ENCODE results near the gene LRRTM4. TPM values are rescaled to one million over a fixed set of nuclear protein-coding genes. Genes with fewer than 3 reads are reported as not detected.

LRRTM4 gene
- total and polyA plus RNA-seq, 4 donors, result 0.52 to 2.7 TPM; not detected in 2

GRCh38 chr2:76748581-76749296 lies 773.4 kb downstream of the LRRTM4 start:
- DNase-seq (peak in 1 of 2 donors; percentile 57), ATAC-seq (ENCODE audit: low FRiP score) (peak; percentile 48)
- peaks cover 0 to 1% of the 10 kb centered on the region in 2 donors for H3K27me3 ChIP-seq (ENCODE audit: control insufficient read depth in 1 of 2, insufficient read depth in 2 of 2, low read length in 1 of 2)
- H3K27ac ChIP-seq (ENCODE audit: low read depth in 1 of 2, low read length in 2 of 2), result no peak overlapping the region
- no peaks in the 10 kb centered on the region for H3K4me1 ChIP-seq (ENCODE audit: control insufficient read depth in 1 of 2, insufficient read depth in 2 of 2, low read length in 2 of 2)
- H3K36me3 ChIP-seq (ENCODE audit: control insufficient read depth in 1 of 2, insufficient read depth in 2 of 2, low read length in 1 of 2), result no peaks in the 10 kb centered on the region
- no peak overlapping the region for H3K4me3 ChIP-seq (ENCODE audit: low read length in 2 of 2)
- no peaks in the 10 kb centered on the region for H3K9me3 ChIP-seq (ENCODE audit: control insufficient read depth, low read length)
- WGBS, 2 donors, result 89 to 93% methylated on average over 14 of the region's 14 CpGs
- intact Hi-C loops (cut with DNase I), result no loop called here

- Histone ChIP-seq H3K4me3 (ENCODE audit: low read length in 2 of 2) (no peak overlapping the region), H3K9me3 (ENCODE audit: control insufficient read depth, low read length) (no peaks in the 10 kb centered on the region), H3K27ac (ENCODE audit: low read depth in 1 of 2, low read length in 2 of 2) (no peak overlapping the region), H3K27me3 (ENCODE audit: control insufficient read depth in 1 of 2, insufficient read depth in 2 of 2, low read length in 1 of 2) (peaks cover 0 to 1% of the 10 kb centered on the region in 2 donors), H3K4me1 (ENCODE audit: control insufficient read depth in 1 of 2, insufficient read depth in 2 of 2, low read length in 2 of 2) (no peaks in the 10 kb centered on the region), H3K36me3 (ENCODE audit: control insufficient read depth in 1 of 2, insufficient read depth in 2 of 2, low read length in 1 of 2) (no peaks in the 10 kb centered on the region)
- ATAC-seq (ENCODE audit: low FRiP score) (no peak), DNase-seq (no peak)
- intact Hi-C loops (cut with DNase I), result no loop called here
- 71 to 86% methylated on average over 2 of the region's 2 CpGs for WGBS, 2 donors
These were observed 776.6 kb downstream of the LRRTM4 start for GRCh38 chr2:76745605-76746004.

- ATAC-seq (ENCODE audit: low FRiP score), result no peak
- no peaks in the 10 kb centered on the region for H3K9me3 ChIP-seq (ENCODE audit: control insufficient read depth, low read length)
- 48 to 56% methylated on average over 1 of the region's 1 CpG for WGBS, 2 donors
- H3K4me1 ChIP-seq (ENCODE audit: control insufficient read depth in 1 of 2, insufficient read depth in 2 of 2, low read length in 2 of 2), result no peaks in the 10 kb centered on the region
- no peak for DNase-seq
- H3K27me3 ChIP-seq (ENCODE audit: control insufficient read depth in 1 of 2, insufficient read depth in 2 of 2, low read length in 1 of 2), result no peaks in the 10 kb centered on the region
- no peak overlapping the region for H3K27ac ChIP-seq (ENCODE audit: low read depth in 1 of 2, low read length in 2 of 2)
- no peaks in the 10 kb centered on the region for H3K36me3 ChIP-seq (ENCODE audit: control insufficient read depth in 1 of 2, insufficient read depth in 2 of 2, low read length in 1 of 2)
- H3K4me3 ChIP-seq (ENCODE audit: low read length in 2 of 2), result no peak overlapping the region
- intact Hi-C loops (cut with DNase I), result no loop called here
These were observed 784.6 kb downstream of the LRRTM4 start for GRCh38 chr2:76737607-76738006.

DNA sequence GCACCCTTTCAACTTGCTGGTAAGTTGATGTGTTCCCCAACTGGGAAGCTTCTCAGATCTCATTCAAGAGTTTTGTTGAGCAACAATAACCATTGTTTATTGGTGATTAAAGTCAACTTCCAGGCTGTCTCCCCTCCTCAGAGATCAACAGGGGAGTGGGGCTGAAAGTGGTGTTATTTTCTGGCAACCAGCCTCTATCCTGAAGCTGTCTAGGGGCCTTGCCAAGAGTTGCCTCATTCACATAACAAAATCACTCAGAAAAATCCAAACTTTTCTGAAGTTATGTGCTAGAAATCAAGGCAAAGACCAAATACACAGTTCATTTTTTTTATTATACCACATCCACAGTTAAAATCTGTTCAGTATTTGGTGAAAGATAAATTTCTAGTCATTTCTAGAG lies 788.4 kb downstream of the LRRTM4 start:
- H3K4me3 ChIP-seq (ENCODE audit: low read length in 2 of 2), result no peak overlapping the region
- no peaks in the 10 kb centered on the region for H3K27me3 ChIP-seq (ENCODE audit: control insufficient read depth in 1 of 2, insufficient read depth in 2 of 2, low read length in 1 of 2)
- intact Hi-C loops (cut with DNase I), result no loop called here
- no peaks in the 10 kb centered on the region for H3K9me3 ChIP-seq (ENCODE audit: control insufficient read depth, low read length)
- ATAC-seq (ENCODE audit: low FRiP score) (no peak), DNase-seq (no peak)
- no peak overlapping the region for H3K27ac ChIP-seq (ENCODE audit: low read depth in 1 of 2, low read length in 2 of 2)
- H3K36me3 ChIP-seq (ENCODE audit: control insufficient read depth in 1 of 2, insufficient read depth in 2 of 2, low read length in 1 of 2), result no peaks in the 10 kb centered on the region
- no peaks in the 10 kb centered on the region for H3K4me1 ChIP-seq (ENCODE audit: control insufficient read depth in 1 of 2, insufficient read depth in 2 of 2, low read length in 2 of 2)

DNA sequence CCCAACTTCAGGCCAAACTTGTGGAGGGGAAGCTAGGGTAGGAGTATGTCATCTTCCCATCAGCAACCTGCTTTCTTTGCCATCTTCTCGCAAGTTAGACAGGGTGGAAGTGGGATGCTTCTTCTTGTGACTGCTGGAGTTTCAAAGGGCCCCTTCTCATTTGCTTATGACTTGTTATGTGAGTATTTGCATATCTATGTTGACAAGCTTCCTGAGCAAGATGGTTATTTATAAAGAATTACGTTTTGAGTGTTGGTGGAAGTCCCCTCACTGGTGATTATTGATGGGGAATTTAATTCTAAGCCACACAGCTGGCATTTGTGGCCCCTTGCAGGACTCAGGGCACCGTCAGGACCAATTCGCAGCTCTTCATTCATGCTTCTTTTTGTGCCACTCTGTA lies 791.0 kb downstream of the LRRTM4 start:
- Histone ChIP-seq H3K27ac (ENCODE audit: low read depth in 1 of 2, low read length in 2 of 2) (no peak overlapping the region), H3K4me1 (ENCODE audit: control insufficient read depth in 1 of 2, insufficient read depth in 2 of 2, low read length in 2 of 2) (no peaks in the 10 kb centered on the region), H3K4me3 (ENCODE audit: low read length in 2 of 2) (no peak overlapping the region), H3K27me3 (ENCODE audit: control insufficient read depth in 1 of 2, insufficient read depth in 2 of 2, low read length in 1 of 2) (no peaks in the 10 kb centered on the region), H3K36me3 (ENCODE audit: control insufficient read depth in 1 of 2, insufficient read depth in 2 of 2, low read length in 1 of 2) (no peaks in the 10 kb centered on the region), H3K9me3 (ENCODE audit: control insufficient read depth, low read length) (no peaks in the 10 kb centered on the region)
- no peak for ATAC-seq (ENCODE audit: low FRiP score)
- DNase-seq, result no peak
- WGBS, 2 donors, result 75% methylated on average over 4 of the region's 4 CpGs
- intact Hi-C loops (cut with DNase I), result no loop called here

DNA sequence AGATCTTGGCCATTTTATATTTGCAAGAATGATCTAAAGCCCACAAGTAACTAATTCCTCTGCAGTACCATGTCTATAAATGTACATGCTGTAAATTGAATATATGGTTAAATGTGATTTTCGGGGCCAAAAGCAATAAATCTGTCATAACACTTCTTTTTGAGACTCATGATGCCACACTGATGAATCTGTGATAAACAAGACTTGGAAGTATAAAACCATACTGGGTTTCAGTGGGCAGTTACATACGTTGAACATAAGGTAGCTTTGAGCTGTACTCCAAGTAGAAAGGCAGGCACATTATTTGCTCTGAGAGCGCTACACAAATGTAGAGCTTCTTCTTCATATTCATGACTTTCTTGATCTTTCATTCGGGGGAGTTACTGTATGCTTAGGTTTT lies 792.2 kb downstream of the LRRTM4 start:
- intact Hi-C loops (cut with DNase I), result no loop called here
- DNase-seq, result no peak
- no peak overlapping the region for H3K27ac ChIP-seq (ENCODE audit: low read depth in 1 of 2, low read length in 2 of 2)
- H3K27me3 ChIP-seq (ENCODE audit: control insufficient read depth in 1 of 2, insufficient read depth in 2 of 2, low read length in 1 of 2), result no peaks in the 10 kb centered on the region
- no peaks in the 10 kb centered on the region for H3K9me3 ChIP-seq (ENCODE audit: control insufficient read depth, low read length)
- WGBS, 2 donors, result 84 to 89% methylated on average over 4 of the region's 4 CpGs
- H3K4me3 ChIP-seq (ENCODE audit: low read length in 2 of 2), result no peak overlapping the region
- ATAC-seq (ENCODE audit: low FRiP score), result no peak
- no peaks in the 10 kb centered on the region for H3K4me1 ChIP-seq (ENCODE audit: control insufficient read depth in 1 of 2, insufficient read depth in 2 of 2, low read length in 2 of 2)
- H3K36me3 ChIP-seq (ENCODE audit: control insufficient read depth in 1 of 2, insufficient read depth in 2 of 2, low read length in 1 of 2), result no peaks in the 10 kb centered on the region

- DNase-seq, result no peak
- H3K27ac ChIP-seq (ENCODE audit: low read depth in 1 of 2, low read length in 2 of 2), result no peak overlapping the region
- WGBS, 2 donors, result 77 to 79% methylated on average over 3 of the region's 3 CpGs
- H3K4me3 ChIP-seq (ENCODE audit: low read length in 2 of 2), result no peak overlapping the region
- ATAC-seq (ENCODE audit: low FRiP score), result no peak
- H3K4me1 ChIP-seq (ENCODE audit: control insufficient read depth in 1 of 2, insufficient read depth in 2 of 2, low read length in 2 of 2), result no peaks in the 10 kb centered on the region
- no peaks in the 10 kb centered on the region for H3K36me3 ChIP-seq (ENCODE audit: control insufficient read depth in 1 of 2, insufficient read depth in 2 of 2, low read length in 1 of 2)
- no peaks in the 10 kb centered on the region for H3K9me3 ChIP-seq (ENCODE audit: control insufficient read depth, low read length)
- H3K27me3 ChIP-seq (ENCODE audit: control insufficient read depth in 1 of 2, insufficient read depth in 2 of 2, low read length in 1 of 2), result no peaks in the 10 kb centered on the region
- intact Hi-C loops (cut with DNase I), result no loop called here
These were observed 801.0 kb downstream of the LRRTM4 start for GRCh38 chr2:76721226-76721625.

DNA sequence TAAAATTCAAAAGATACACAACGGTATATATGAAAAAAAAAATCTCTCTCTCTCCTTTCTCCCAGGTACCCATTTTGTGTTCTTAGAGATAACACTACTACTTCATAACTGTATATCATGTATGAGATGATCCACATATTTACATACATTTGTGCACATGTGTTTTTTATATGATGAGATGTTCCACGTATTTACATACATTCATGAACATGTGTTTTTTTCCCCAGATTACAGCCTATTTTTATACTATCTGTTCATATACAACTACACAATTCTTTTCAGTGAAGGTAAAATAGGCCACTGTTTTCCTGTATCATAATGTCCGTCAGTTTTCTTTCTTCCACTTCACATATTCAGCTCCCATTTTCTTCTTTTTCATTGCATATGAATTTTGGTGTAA lies 808.9 kb downstream of the LRRTM4 start:
- no peak overlapping the region for H3K27ac ChIP-seq (ENCODE audit: low read depth in 1 of 2, low read length in 2 of 2)
- H3K36me3 ChIP-seq (ENCODE audit: control insufficient read depth in 1 of 2, insufficient read depth in 2 of 2, low read length in 1 of 2), result no peaks in the 10 kb centered on the region
- intact Hi-C loops (cut with DNase I), result no loop called here
- WGBS, 2 donors, result 81 to 88% methylated on average over 3 of the region's 3 CpGs
- no peak overlapping the region for H3K4me3 ChIP-seq (ENCODE audit: low read length in 2 of 2)
- no peaks in the 10 kb centered on the region for H3K9me3 ChIP-seq (ENCODE audit: control insufficient read depth, low read length)
- H3K27me3 ChIP-seq (ENCODE audit: control insufficient read depth in 1 of 2, insufficient read depth in 2 of 2, low read length in 1 of 2), result no peaks in the 10 kb centered on the region
- H3K4me1 ChIP-seq (ENCODE audit: control insufficient read depth in 1 of 2, insufficient read depth in 2 of 2, low read length in 2 of 2), result no peaks in the 10 kb centered on the region
- no peak for DNase-seq
- no peak for ATAC-seq (ENCODE audit: low FRiP score)

- ATAC-seq (ENCODE audit: low FRiP score) (no peak), DNase-seq (no peak)
- no peak overlapping the region for H3K27ac ChIP-seq (ENCODE audit: low read depth in 1 of 2, low read length in 2 of 2)
- 31 to 33% methylated on average over 2 of the region's 2 CpGs for WGBS, 2 donors
- no peaks in the 10 kb centered on the region for H3K4me1 ChIP-seq (ENCODE audit: control insufficient read depth in 1 of 2, insufficient read depth in 2 of 2, low read length in 2 of 2)
- intact Hi-C loops (cut with DNase I), result no loop called here
- H3K9me3 ChIP-seq (ENCODE audit: control insufficient read depth, low read length), result no peaks in the 10 kb centered on the region
- H3K36me3 ChIP-seq (ENCODE audit: control insufficient read depth in 1 of 2, insufficient read depth in 2 of 2, low read length in 1 of 2), result no peaks in the 10 kb centered on the region
- no peak overlapping the region for H3K4me3 ChIP-seq (ENCODE audit: low read length in 2 of 2)
- H3K27me3 ChIP-seq (ENCODE audit: control insufficient read depth in 1 of 2, insufficient read depth in 2 of 2, low read length in 1 of 2), result no peaks in the 10 kb centered on the region
These were observed 810.7 kb downstream of the LRRTM4 start for GRCh38 chr2:76711490-76711889.

All from aorta (tissue), 5 donors.